OCI-LY7 (cell line): ENCODE results near the gene CPSF3. TPM values are rescaled to one million over a fixed set of nuclear protein-coding genes. Genes with fewer than 3 reads are reported as not detected.
A peak's percentile ranks its signal among the peaks of the same experiment; 100 is the strongest.

Experiments
- BruUV-seq: library from RNA; stranded (reverse); fragments of 400-500 nt; replicated peaks from 2 replicates; lab custom pipeline; 2021; lab: Mats Ljungman, UMichigan
- CTCF ChIA-PET: fragments of 300-600 bp; sonication (Branson Sonifier 250); formaldehyde crosslinking; loops from one replicate; lab custom pipeline; 2022; ENCODE audit warnings: antibody characterized with exemption; ENCODE audit not compliant: unreplicated experiment; lab: Charles Lee
- POLR2A ChIA-PET: fragments of 300-600 bp; sonication (Branson Sonifier 250); formaldehyde crosslinking; loops from one replicate; lab custom pipeline; 2022; ENCODE audit warnings: antibody characterized with exemption; lab: Charles Lee
- DNase-seq: peaks from one replicate; pipeline ENCODE4 v3.0.0-alpha.2; 2015; ENCODE audit warnings: low spot score
- H2AFZ ChIP-seq: fragments of 200-600 bp; sonication (generic), shearing (Covaris generic); 2 replicates; pipeline ENCODE4 v1.6.1; 2014; ENCODE audit warnings: mild to moderate bottlenecking, antibody characterized with exemption, low read length, moderate library complexity
- H3K27ac ChIP-seq: fragments of 200-600 bp; sonication (generic); 2 replicates; pipeline ENCODE4 v1.5.1; 2014; ENCODE audit warnings: mixed run types, low read depth, mild to moderate bottlenecking, moderate library complexity, low read length, inconsistent platforms; ENCODE audit not compliant: poor library complexity, severe bottlenecking
- H3K36me3 ChIP-seq: fragments of 200-600 bp; sonication (generic); 2 replicates; pipeline ENCODE4 v1.6.1; 2014; ENCODE audit warnings: mild to moderate bottlenecking, antibody characterized with exemption, low read length, moderate library complexity, mixed read lengths; ENCODE audit not compliant: insufficient read depth
- H3K4me1 ChIP-seq: fragments of 200-600 bp; sonication (generic); 2 replicates; pipeline ENCODE4 v1.5.1; 2014; ENCODE audit warnings: mild to moderate bottlenecking, low read length; ENCODE audit not compliant: insufficient read depth, poor library complexity, severe bottlenecking
- H3K4me2 ChIP-seq: fragments of 200-600 bp; sonication (generic); 2 replicates; pipeline ENCODE4 v1.6.1; 2014; ENCODE audit warnings: mild to moderate bottlenecking, low read length
- H3K4me3 ChIP-seq: fragments of 200-600 bp; sonication (generic); 2 replicates; pipeline ENCODE4 v1.5.1; 2014; ENCODE audit warnings: mild to moderate bottlenecking, low read depth, low read length; ENCODE audit not compliant: poor library complexity, severe bottlenecking
- H3K79me2 ChIP-seq: fragments of 200-600 bp; sonication (generic); 2 replicates; pipeline ENCODE4 v1.6.1; 2016; ENCODE audit warnings: low read depth, mild to moderate bottlenecking, low read length, moderate library complexity, mixed read lengths; ENCODE audit not compliant: insufficient read depth
- H3K9me2 ChIP-seq: fragments of 200-600 bp; sonication (generic); 2 replicates; pipeline ENCODE4 v1.6.1; 2016; ENCODE audit warnings: mild to moderate bottlenecking, low read length, mixed read lengths; ENCODE audit not compliant: insufficient read depth
- H3K9me3 ChIP-seq: fragments of 200-600 bp; sonication (generic); 2 replicates; pipeline ENCODE4 v1.6.1; 2014; ENCODE audit warnings: mild to moderate bottlenecking, mixed run types, low read length, mixed read lengths
- H4K20me1 ChIP-seq: fragments of 200-600 bp; sonication (generic); 2 replicates; pipeline ENCODE4 v1.6.1; 2014; ENCODE audit warnings: mild to moderate bottlenecking, antibody characterized with exemption, low read length, moderate library complexity, mixed read lengths; ENCODE audit not compliant: insufficient read depth
- EZH2phosphoT487 ChIP-seq: fragments of 200-600 bp; sonication (generic); IDR thresholded peaks from 2 replicates; pipeline ENCODE4 v1.6.1; 2018; ENCODE audit warnings: low read depth, borderline replicate concordance, mild to moderate bottlenecking, mixed run types, antibody characterized with exemption, low read length, moderate library complexity, mixed read lengths
- intact Hi-C: fragments of 100-400 bp; cut with micrococcal nuclease; formaldehyde crosslinking; loops from one replicate; pipeline ENCODE4 v1.10.0; 2022; ENCODE audit not compliant: unreplicated experiment
- total RNA-seq, 2 experiments: library from RNA; depleted of rRNA in 1 of 2; stranded (reverse); fragments of >200 nt in 1 of 2; shearing (Covaris generic) in 1 of 2; gene quantifications; 2 replicates each; pipeline ENCODE4 v1.2.3, GENCODE V29; 2014 to 2022
- TF ChIP-seq, protein P1 (sequence below): fragments of 200-600 bp; sonication (generic); conservative IDR thresholded peaks from 2 replicates; pipeline ENCODE4 v1.5.1; 2014; ENCODE audit warnings: mild to moderate bottlenecking, antibody characterized with exemption, low read length, moderate library complexity, mixed read lengths

Gene CPSF3
- total RNA-seq, 2 experiments from 2014 or later, result 54.5 to 88.3 TPM

DNA sequence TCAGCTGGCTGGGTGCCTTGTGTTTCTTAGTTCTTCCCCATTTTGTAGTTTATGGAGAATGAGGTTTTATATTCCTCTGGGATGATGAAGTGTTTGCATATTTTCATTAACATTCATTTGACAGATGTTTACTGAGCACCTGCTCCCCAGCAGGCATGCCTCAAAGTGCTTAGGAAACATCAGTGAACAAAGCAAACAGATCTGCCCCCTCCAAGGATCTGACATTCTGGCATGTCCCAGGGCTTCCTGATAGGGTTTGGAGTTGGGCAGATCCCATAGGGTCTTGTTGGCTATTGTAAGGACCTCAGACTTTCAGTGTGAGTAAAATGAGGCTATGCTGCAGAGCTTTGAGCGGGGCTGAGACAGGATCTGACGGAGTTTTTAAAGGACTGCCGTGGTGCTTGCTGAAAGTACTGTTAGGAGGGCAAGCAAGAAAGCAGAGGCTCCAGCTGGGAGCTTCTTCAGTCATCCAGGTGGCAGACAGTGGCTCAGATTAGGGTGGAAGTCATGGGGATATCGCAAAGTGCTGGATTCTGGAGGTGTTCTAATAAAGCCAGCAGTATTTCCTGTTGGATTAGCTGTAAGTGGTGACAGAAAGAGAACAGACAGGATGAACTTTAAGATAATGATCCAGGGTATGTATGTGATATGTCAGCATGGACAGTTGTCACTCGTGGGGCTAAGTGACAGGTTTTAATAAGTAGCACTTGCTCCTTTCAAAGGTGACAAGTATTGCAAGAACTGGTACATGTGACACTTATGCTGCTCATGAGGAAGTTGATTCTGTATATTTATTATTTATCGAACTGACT, 39.6 kb downstream of the CPSF3 start:
- ChIA-PET CTCF (no interaction called here), POLR2A (interaction anchor here (0.9 to 1.3 kb wide), 2 partner anchors 17 to 22 kb away, joined by 3 read pairs; no protein-coding TSS in a partner anchor)
- H3K9me3 ChIP-seq, result no peaks in the 10 kb centered on the region

DNA sequence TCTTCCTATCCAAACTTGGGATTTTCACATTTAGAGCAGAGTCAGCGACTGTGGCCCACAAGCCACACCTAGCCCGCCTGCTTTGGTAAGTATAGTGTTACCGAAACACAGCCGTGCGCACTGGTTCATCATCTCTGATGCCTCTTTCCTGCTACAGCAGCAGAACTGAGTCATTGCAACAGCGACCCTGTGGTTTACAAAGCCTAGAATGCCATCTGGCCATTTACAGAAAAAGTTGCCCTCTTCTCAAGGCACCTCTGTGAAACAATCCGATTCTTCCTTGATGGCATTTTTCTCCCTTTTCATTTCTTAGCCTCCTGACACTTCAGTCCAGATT, 40.2 kb downstream of the CPSF3 start:
- ChIA-PET CTCF (no interaction called here), POLR2A (no interaction called here)
- Histone ChIP-seq H4K20me1 (no peaks in the 10 kb centered on the region), H3K36me3 (peaks cover 82% of the 10 kb centered on the region), H3K27ac (peak overlapping the region; percentile 2), H3K4me1 (peaks cover 19% of the 10 kb centered on the region), H2AFZ (no peak overlapping the region), H3K9me2 (no peaks in the 10 kb centered on the region), H3K4me3 (no peak overlapping the region), H3K79me2 (no peaks in the 10 kb centered on the region), H3K9me3 (no peaks in the 10 kb centered on the region), H3K4me2 (no peak overlapping the region)
- BruUV-seq, result no TSS peak
- peak; percentile 37 for DNase-seq
- TF ChIP-seq, protein P1, sequence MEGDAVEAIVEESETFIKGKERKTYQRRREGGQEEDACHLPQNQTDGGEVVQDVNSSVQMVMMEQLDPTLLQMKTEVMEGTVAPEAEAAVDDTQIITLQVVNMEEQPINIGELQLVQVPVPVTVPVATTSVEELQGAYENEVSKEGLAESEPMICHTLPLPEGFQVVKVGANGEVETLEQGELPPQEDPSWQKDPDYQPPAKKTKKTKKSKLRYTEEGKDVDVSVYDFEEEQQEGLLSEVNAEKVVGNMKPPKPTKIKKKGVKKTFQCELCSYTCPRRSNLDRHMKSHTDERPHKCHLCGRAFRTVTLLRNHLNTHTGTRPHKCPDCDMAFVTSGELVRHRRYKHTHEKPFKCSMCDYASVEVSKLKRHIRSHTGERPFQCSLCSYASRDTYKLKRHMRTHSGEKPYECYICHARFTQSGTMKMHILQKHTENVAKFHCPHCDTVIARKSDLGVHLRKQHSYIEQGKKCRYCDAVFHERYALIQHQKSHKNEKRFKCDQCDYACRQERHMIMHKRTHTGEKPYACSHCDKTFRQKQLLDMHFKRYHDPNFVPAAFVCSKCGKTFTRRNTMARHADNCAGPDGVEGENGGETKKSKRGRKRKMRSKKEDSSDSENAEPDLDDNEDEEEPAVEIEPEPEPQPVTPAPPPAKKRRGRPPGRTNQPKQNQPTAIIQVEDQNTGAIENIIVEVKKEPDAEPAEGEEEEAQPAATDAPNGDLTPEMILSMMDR, result no peak
- no peak for TF ChIP-seq EZH2phosphoT487
- intact Hi-C loops, result no loop called here

More for the DNA sequence above, 39.6 kb downstream of the CPSF3 start:
- BruUV-seq, result no TSS peak
- H3K36me3 ChIP-seq, result peaks cover 84% of the 10 kb centered on the region
- H3K4me3 ChIP-seq, result no peak overlapping the region
- peaks cover 19% of the 10 kb centered on the region for H3K4me1 ChIP-seq
- no peaks in the 10 kb centered on the region for H3K9me2 ChIP-seq
- H3K4me2 ChIP-seq, result no peak overlapping the region
- no peaks in the 10 kb centered on the region for H4K20me1 ChIP-seq
- no peaks in the 10 kb centered on the region for H3K79me2 ChIP-seq
- no peak for TF ChIP-seq EZH2phosphoT487
- TF ChIP-seq, protein P1, result no peak
- H3K27ac ChIP-seq, result peak overlapping the region; percentile 2
- intact Hi-C loops, result no loop called here
- no peak for DNase-seq
- no peak overlapping the region for H2AFZ ChIP-seq

DNA sequence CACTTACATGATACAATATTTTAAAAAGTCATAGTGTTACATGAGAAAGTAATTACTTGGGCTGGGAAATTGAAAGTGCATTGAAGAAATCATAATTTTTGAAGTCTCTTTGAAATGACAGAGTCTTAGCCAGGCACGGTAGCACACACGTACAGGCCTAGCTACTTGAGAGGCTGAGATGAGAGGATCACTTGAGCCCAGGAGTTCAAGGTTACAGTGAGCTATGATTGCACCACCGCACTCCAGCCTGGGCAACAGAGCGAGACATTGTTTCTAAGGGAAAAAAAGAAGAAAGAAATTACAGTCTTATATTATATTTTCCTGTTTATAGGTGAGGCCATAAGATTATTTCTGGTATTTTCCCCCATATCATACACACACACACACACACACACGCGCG, 41.7 kb downstream of the CPSF3 start:
- no peaks in the 10 kb centered on the region for H3K9me2 ChIP-seq
- no peaks in the 10 kb centered on the region for H3K9me3 ChIP-seq
- no peak overlapping the region for H3K4me3 ChIP-seq
- BruUV-seq, result no TSS peak
- peak overlapping the region; percentile 23 for H3K27ac ChIP-seq
- H3K79me2 ChIP-seq, result no peaks in the 10 kb centered on the region
- no peak overlapping the region for H2AFZ ChIP-seq
- H3K4me2 ChIP-seq, result peak overlapping the region; percentile 21; the same call in 1 of the 2 replicates
- peaks cover 19% of the 10 kb centered on the region for H3K4me1 ChIP-seq
- no peak for TF ChIP-seq EZH2phosphoT487
- TF ChIP-seq, protein P1, result no peak
- H4K20me1 ChIP-seq, result no peaks in the 10 kb centered on the region
- no peak for DNase-seq
- POLR2A ChIA-PET, result interaction anchor here (0.6 to 1.0 kb wide), 3 partner anchors 10 to 165 kb away, joined by 3 to 4 read pairs (median 3); partner anchors contain the start of gene YWHAQ
- H3K36me3 ChIP-seq, result peaks cover 83% of the 10 kb centered on the region
- intact Hi-C loops, result no loop called here
- CTCF ChIA-PET, result no interaction called here
